Measurements from ENCODE around the gene SDHC. TPM values are rescaled to one million over a fixed set of nuclear protein-coding genes. Genes with fewer than 3 reads are reported as not detected.

Gene SDHC
- total and polyA plus RNA-seq, 4 experiments from 2014 or later = 106 to 296 (median 146) TPM

GRCh38 chr1:161359291-161359690 lies 45.1 kb downstream of the SDHC start:
- Mint-ChIP-seq H3K27ac (peak overlapping the region in 4 of 7 donors; percentile 2 to 46 (median 19)), H3K9me3 (no peaks in the 10 kb centered on the region), H3K4me3 (no peak overlapping the region), H3K4me1 (peaks cover 0 to 3% (median 0%) of the 10 kb centered on the region in 4 donors), H3K36me3 (peaks cover 19 to 45% of the 10 kb centered on the region in 2 donors), H3K27me3 (no peaks in the 10 kb centered on the region)
- intact Hi-C loops (cut with micrococcal nuclease) = no loop called here
- ChIA-PET CTCF (ENCODE audit: partially characterized antibody) (no interaction called here), POLR2A (ENCODE audit: partially characterized antibody) (no interaction called here)
- no peaks in the 10 kb centered on the region for H3K27me3 ChIP-seq (ENCODE audit: insufficient read depth, low read length)
- no peak overlapping the region for H3K4me3 ChIP-seq (ENCODE audit: low read length in 2 of 2)
- DNase-seq = no peak
- no peaks in the 10 kb centered on the region for H3K4me1 ChIP-seq (ENCODE audit: insufficient read depth, low read length)
- H3K27ac ChIP-seq (ENCODE audit: low read depth, low read length) = no peak overlapping the region
- H3K9me3 ChIP-seq (ENCODE audit: control insufficient read depth in 1 of 2, low read length in 2 of 2) = no peaks in the 10 kb centered on the region
- peaks cover 4% of the 10 kb centered on the region for H3K36me3 ChIP-seq (ENCODE audit: insufficient read depth, low read length)

GRCh38 chr1:161364332-161364731 lies 50.2 kb downstream of the SDHC start:
- peak overlapping the region in 4 of 7 donors; percentile 7 to 51 (median 36) for H3K27ac Mint-ChIP-seq
- Histone ChIP-seq H3K4me3 (ENCODE audit: low read length in 2 of 2) (no peak overlapping the region), H3K27ac (ENCODE audit: low read depth, low read length) (no peak overlapping the region), H3K27me3 (ENCODE audit: insufficient read depth, low read length) (no peaks in the 10 kb centered on the region), H3K4me1 (ENCODE audit: insufficient read depth, low read length) (peaks cover 6% of the 10 kb centered on the region), H3K36me3 (ENCODE audit: insufficient read depth, low read length) (peaks cover 4% of the 10 kb centered on the region), H3K9me3 (ENCODE audit: control insufficient read depth in 1 of 2, low read length in 2 of 2) (no peaks in the 10 kb centered on the region)
- DNase-seq = no peak
- ChIA-PET POLR2A (ENCODE audit: partially characterized antibody) (no interaction called here), CTCF (ENCODE audit: partially characterized antibody) (no interaction called here)
- no peaks in the 10 kb centered on the region for H3K27me3 Mint-ChIP-seq
- intact Hi-C loops (cut with micrococcal nuclease) = no loop called here
- H3K4me3 Mint-ChIP-seq = no peak overlapping the region
- H3K4me1 Mint-ChIP-seq = peaks cover 7 to 9% (median 9%) of the 10 kb centered on the region in 4 donors
- no peaks in the 10 kb centered on the region for H3K9me3 Mint-ChIP-seq
- H3K36me3 Mint-ChIP-seq = peaks cover 15 to 39% of the 10 kb centered on the region in 2 donors

- Histone ChIP-seq H3K4me1 (ENCODE audit: insufficient read depth, low read length) (peaks cover 6% of the 10 kb centered on the region), H3K36me3 (ENCODE audit: insufficient read depth, low read length) (peaks cover 4% of the 10 kb centered on the region), H3K27ac (ENCODE audit: low read depth, low read length) (no peak overlapping the region), H3K4me3 (ENCODE audit: low read length in 2 of 2) (no peak overlapping the region), H3K27me3 (ENCODE audit: insufficient read depth, low read length) (no peaks in the 10 kb centered on the region), H3K9me3 (ENCODE audit: control insufficient read depth in 1 of 2, low read length in 2 of 2) (no peaks in the 10 kb centered on the region)
- Mint-ChIP-seq H3K36me3 (peaks cover 10 to 35% of the 10 kb centered on the region in 2 donors), H3K27ac (peak overlapping the region in 4 of 7 donors; percentile 21 to 62 (median 40)), H3K27me3 (no peaks in the 10 kb centered on the region), H3K4me1 (peaks cover 7 to 9% (median 8%) of the 10 kb centered on the region in 4 donors), H3K9me3 (no peaks in the 10 kb centered on the region), H3K4me3 (no peak overlapping the region)
- ChIA-PET POLR2A (ENCODE audit: partially characterized antibody) (no interaction called here), CTCF (ENCODE audit: partially characterized antibody) (no interaction called here)
- intact Hi-C loops (cut with micrococcal nuclease) = loop anchor here (5.0 kb wide), 1 partner anchor 138 kb away; the partner anchor contains the start of gene TOMM40L
- DNase-seq = no peak
Measured at GRCh38 chr1:161365207-161365606, 51.0 kb downstream of the SDHC start.

GRCh38 chr1:161367684-161368400 lies 53.7 kb downstream of the SDHC start, which contains the start of gene CFAP126:
Gene CFAP126 (minus strand): TSS chr1:161367876. CDS start chr1:161367868, 8 bp downstream.
- Mint-ChIP-seq H3K9me3 (no peaks in the 10 kb centered on the region), H3K27me3 (no peaks in the 10 kb centered on the region), H3K4me1 (peaks cover 7 to 9% (median 8%) of the 10 kb centered on the region in 4 donors), H3K27ac (peak within 1 kb of the TSS; percentile 63 to 93 (median 85)), H3K4me3 (no peak within 1 kb of the TSS), H3K36me3 (peaks cover 10 to 26% of the 10 kb centered on the region in 2 donors)
- Histone ChIP-seq H3K4me3 (ENCODE audit: low read length in 2 of 2) (no peak within 1 kb of the TSS), H3K27ac (ENCODE audit: low read depth, low read length) (peak within 1 kb of the TSS; percentile 35), H3K4me1 (ENCODE audit: insufficient read depth, low read length) (peaks cover 6% of the 10 kb centered on the region), H3K9me3 (ENCODE audit: control insufficient read depth in 1 of 2, low read length in 2 of 2) (no peaks in the 10 kb centered on the region), H3K27me3 (ENCODE audit: insufficient read depth, low read length) (no peaks in the 10 kb centered on the region), H3K36me3 (ENCODE audit: insufficient read depth, low read length) (peaks cover 4% of the 10 kb centered on the region)
- intact Hi-C loops (cut with micrococcal nuclease) = loop anchor here (5.0 kb wide), 1 partner anchor 141 kb away; the partner anchor contains the start of gene TOMM40L
- peak; percentile 62 to 84 (median 75) for DNase-seq
- POLR2A ChIA-PET (ENCODE audit: partially characterized antibody) = interaction anchor here (1.1 kb wide), 2 partner anchors 142 to 166 kb away, joined by 4 read pairs; partner anchors contain the start of genes NDUFS2 and TOMM40L
- CTCF ChIA-PET (ENCODE audit: partially characterized antibody) = interaction anchor here (0.8 to 3.6 kb wide), 8 partner anchors 10 to 378 kb away, joined by 3 to 19 read pairs (median 4); partner anchors contain the start of genes PPOX and TOMM40L

- Mint-ChIP-seq H3K4me3 (no peak overlapping the region), H3K4me1 (no peaks in the 10 kb centered on the region), H3K27me3 (no peaks in the 10 kb centered on the region), H3K9me3 (no peaks in the 10 kb centered on the region), H3K27ac (peak overlapping the region in 1 of 7 donors; percentile 41), H3K36me3 (no peaks in the 10 kb centered on the region)
- Histone ChIP-seq H3K4me3 (ENCODE audit: low read length in 2 of 2) (no peak overlapping the region), H3K27ac (ENCODE audit: low read depth, low read length) (no peak overlapping the region), H3K36me3 (ENCODE audit: insufficient read depth, low read length) (no peaks in the 10 kb centered on the region), H3K27me3 (ENCODE audit: insufficient read depth, low read length) (no peaks in the 10 kb centered on the region), H3K9me3 (ENCODE audit: control insufficient read depth in 1 of 2, low read length in 2 of 2) (no peaks in the 10 kb centered on the region), H3K4me1 (ENCODE audit: insufficient read depth, low read length) (no peaks in the 10 kb centered on the region)
- intact Hi-C loops (cut with micrococcal nuclease) = no loop called here
- no peak for DNase-seq
- POLR2A ChIA-PET (ENCODE audit: partially characterized antibody) = no interaction called here
- CTCF ChIA-PET (ENCODE audit: partially characterized antibody) = interaction anchor here (1.2 to 2.0 kb wide), 3 partner anchors 11 to 182 kb away, joined by 5 to 6 read pairs (median 6); no protein-coding TSS in a partner anchor
Measured at GRCh38 chr1:161373442-161373841, 59.3 kb downstream of the SDHC start.

- H3K36me3 ChIP-seq (ENCODE audit: insufficient read depth, low read length) = no peaks in the 10 kb centered on the region
- Mint-ChIP-seq H3K4me1 (no peaks in the 10 kb centered on the region), H3K36me3 (no peaks in the 10 kb centered on the region), H3K27ac (peak overlapping the region in 1 of 7 donors; percentile 22), H3K27me3 (no peaks in the 10 kb centered on the region), H3K4me3 (no peak overlapping the region), H3K9me3 (no peaks in the 10 kb centered on the region)
- ChIA-PET CTCF (ENCODE audit: partially characterized antibody) (interaction anchor here (0.5 to 2.0 kb wide), 9 partner anchors 10 to 275 kb away, joined by 3 to 6 read pairs (median 3); partner anchors contain the start of gene TOMM40L), POLR2A (ENCODE audit: partially characterized antibody) (no interaction called here)
- H3K9me3 ChIP-seq (ENCODE audit: control insufficient read depth in 1 of 2, low read length in 2 of 2) = no peaks in the 10 kb centered on the region
- no peak for DNase-seq
- intact Hi-C loops (cut with micrococcal nuclease) = no loop called here
- no peaks in the 10 kb centered on the region for H3K27me3 ChIP-seq (ENCODE audit: insufficient read depth, low read length)
- no peak overlapping the region for H3K4me3 ChIP-seq (ENCODE audit: low read length in 2 of 2)
- no peaks in the 10 kb centered on the region for H3K4me1 ChIP-seq (ENCODE audit: insufficient read depth, low read length)
- no peak overlapping the region for H3K27ac ChIP-seq (ENCODE audit: low read depth, low read length)
Measured at GRCh38 chr1:161374373-161374772, 60.2 kb downstream of the SDHC start.

GRCh38 chr1:161378014-161378413 lies 63.8 kb downstream of the SDHC start:
- Mint-ChIP-seq H3K4me1 (peaks cover 0 to 2% (median under 1%) of the 10 kb centered on the region in 4 donors), H3K27me3 (no peaks in the 10 kb centered on the region), H3K27ac (no peak overlapping the region), H3K36me3 (no peaks in the 10 kb centered on the region), H3K4me3 (no peak overlapping the region), H3K9me3 (no peaks in the 10 kb centered on the region)
- intact Hi-C loops (cut with micrococcal nuclease) = no loop called here
- DNase-seq = no peak
- no peaks in the 10 kb centered on the region for H3K9me3 ChIP-seq (ENCODE audit: control insufficient read depth in 1 of 2, low read length in 2 of 2)
- H3K4me3 ChIP-seq (ENCODE audit: low read length in 2 of 2) = no peak overlapping the region
- H3K27me3 ChIP-seq (ENCODE audit: insufficient read depth, low read length) = no peaks in the 10 kb centered on the region
- ChIA-PET POLR2A (ENCODE audit: partially characterized antibody) (no interaction called here), CTCF (ENCODE audit: partially characterized antibody) (interaction anchor here (0.8 to 15.8 kb wide), 2 partner anchors 10 to 153 kb away, joined by 3 to 245 read pairs; partner anchors contain the start of genes APOA2, CFAP126 and TOMM40L)
- no peak overlapping the region for H3K27ac ChIP-seq (ENCODE audit: low read depth, low read length)
- H3K4me1 ChIP-seq (ENCODE audit: insufficient read depth, low read length) = no peaks in the 10 kb centered on the region
- H3K36me3 ChIP-seq (ENCODE audit: insufficient read depth, low read length) = no peaks in the 10 kb centered on the region

Data from CD4-positive, alpha-beta memory T cell (primary cell).